Measurements from ENCODE around the gene ATP11B. TPM values are rescaled to one million over a fixed set of nuclear protein-coding genes. Genes with fewer than 3 reads are reported as not detected.

The ATP11B gene
- total RNA-seq, 1 experiment from 2014 or later = 167 TPM

- Histone ChIP-seq H3K36me3 (ENCODE audit: insufficient read depth, low read length) (no peaks in the 10 kb centered on the region), H3K27ac (ENCODE audit: low read length) (no peak overlapping the region), H3K79me2 (ENCODE audit: low read length) (no peaks in the 10 kb centered on the region), H3K9me2 (replicated peaks; ENCODE audit: insufficient read depth, low read length) (no peaks in the 10 kb centered on the region), H3K9ac (ENCODE audit: low read length) (no peak overlapping the region), H3K4me3 (ENCODE audit: low read length) (no peak overlapping the region), H3K27me3 (ENCODE audit: low read length) (no peaks in the 10 kb centered on the region), H3K4me2 (ENCODE audit: low read depth, low read length, poor library complexity, severe bottlenecking) (no peak overlapping the region), H4K20me1 (ENCODE audit: insufficient read depth, low read depth, low read length) (no peaks in the 10 kb centered on the region), H3K9me3 (ENCODE audit: low read length) (no peaks in the 10 kb centered on the region), H3K4me1 (ENCODE audit: low read length) (peaks cover 22% of the 10 kb centered on the region), H2AFZ (ENCODE audit: low read length) (no peak overlapping the region)
- no peak for DNase-seq
These were observed 5.8 kb upstream of the ATP11B start for GRCh38 chr3:182787302-182788036.

- H3K36me3 ChIP-seq (ENCODE audit: insufficient read depth, low read length) = no peaks in the 10 kb centered on the region
- peaks cover 9% of the 10 kb centered on the region for H3K79me2 ChIP-seq (ENCODE audit: low read length)
- no peaks in the 10 kb centered on the region for H3K9me3 ChIP-seq (ENCODE audit: low read length)
- H4K20me1 ChIP-seq (ENCODE audit: insufficient read depth, low read depth, low read length) = no peaks in the 10 kb centered on the region
- H3K27ac ChIP-seq (ENCODE audit: low read length) = no peak overlapping the region
- no peaks in the 10 kb centered on the region for H3K9me2 ChIP-seq (replicated peaks; ENCODE audit: insufficient read depth, low read length)
- no peak overlapping the region for H3K4me2 ChIP-seq (ENCODE audit: low read depth, low read length, poor library complexity, severe bottlenecking)
- H3K27me3 ChIP-seq (ENCODE audit: low read length) = no peaks in the 10 kb centered on the region
- peaks cover 22% of the 10 kb centered on the region for H3K4me1 ChIP-seq (ENCODE audit: low read length)
- H3K4me3 ChIP-seq (ENCODE audit: low read length) = no peak overlapping the region
- 0 out of 2 replicates have a peak overlapping the region, but pooled peaks have one; percentile 12 for H3K9ac ChIP-seq (ENCODE audit: low read length)
- no peak for DNase-seq
- H2AFZ ChIP-seq (ENCODE audit: low read length) = peak overlapping the region; percentile 37; the same call in 1 of the 2 replicates
These were observed 3.9 kb upstream of the ATP11B start for GRCh38 chr3:182789371-182789770.

- Histone ChIP-seq H3K27me3 (ENCODE audit: low read length) (no peaks in the 10 kb centered on the region), H3K4me1 (ENCODE audit: low read length) (peaks cover 29% of the 10 kb centered on the region), H3K4me3 (ENCODE audit: low read length) (no peak overlapping the region), H3K4me2 (ENCODE audit: low read depth, low read length, poor library complexity, severe bottlenecking) (no peak overlapping the region), H3K9me2 (replicated peaks; ENCODE audit: insufficient read depth, low read length) (no peaks in the 10 kb centered on the region), H3K36me3 (ENCODE audit: insufficient read depth, low read length) (no peaks in the 10 kb centered on the region), H3K27ac (ENCODE audit: low read length) (no peak overlapping the region), H3K9ac (ENCODE audit: low read length) (no peak overlapping the region), H3K9me3 (ENCODE audit: low read length) (no peaks in the 10 kb centered on the region), H2AFZ (ENCODE audit: low read length) (no peak overlapping the region), H4K20me1 (ENCODE audit: insufficient read depth, low read depth, low read length) (no peaks in the 10 kb centered on the region), H3K79me2 (ENCODE audit: low read length) (peaks cover 21% of the 10 kb centered on the region)
- no peak for DNase-seq
These were observed 2.7 kb upstream of the ATP11B start for GRCh38 chr3:182790612-182791011.

GRCh38 chr3:182793663-182794454 is 555 bp downstream of the ATP11B start:
- Histone ChIP-seq H2AFZ (ENCODE audit: low read length) (0 out of 2 replicates have a peak overlapping the region, but pooled peaks have one; percentile 53), H3K79me2 (ENCODE audit: low read length) (peaks cover 53% of the 10 kb centered on the region), H3K27ac (ENCODE audit: low read length) (peak overlapping the region; percentile 82), H3K27me3 (ENCODE audit: low read length) (no peaks in the 10 kb centered on the region), H3K4me2 (ENCODE audit: low read depth, low read length, poor library complexity, severe bottlenecking) (peak overlapping the region; percentile 88), H3K9me2 (replicated peaks; ENCODE audit: insufficient read depth, low read length) (no peaks in the 10 kb centered on the region), H3K4me1 (ENCODE audit: low read length) (peaks cover 46% of the 10 kb centered on the region), H3K36me3 (ENCODE audit: insufficient read depth, low read length) (peaks cover 10% of the 10 kb centered on the region; the same call in 1 of the 2 replicates), H3K9me3 (ENCODE audit: low read length) (no peaks in the 10 kb centered on the region), H4K20me1 (ENCODE audit: insufficient read depth, low read depth, low read length) (no peaks in the 10 kb centered on the region), H3K9ac (ENCODE audit: low read length) (peak overlapping the region; percentile 95), H3K4me3 (ENCODE audit: low read length) (peak overlapping the region; percentile 80)
- DNase-seq = peak; percentile 83

- Histone ChIP-seq H3K9me2 (replicated peaks; ENCODE audit: insufficient read depth, low read length) (no peaks in the 10 kb centered on the region), H3K36me3 (ENCODE audit: insufficient read depth, low read length) (peaks cover 10% of the 10 kb centered on the region; the same call in 1 of the 2 replicates), H3K4me3 (ENCODE audit: low read length) (peak overlapping the region; percentile 80), H3K27ac (ENCODE audit: low read length) (peak overlapping the region; percentile 82), H3K79me2 (ENCODE audit: low read length) (peaks cover 62% of the 10 kb centered on the region), H3K4me1 (ENCODE audit: low read length) (peaks cover 39% of the 10 kb centered on the region), H3K9me3 (ENCODE audit: low read length) (no peaks in the 10 kb centered on the region), H3K4me2 (ENCODE audit: low read depth, low read length, poor library complexity, severe bottlenecking) (peak overlapping the region; percentile 88), H2AFZ (ENCODE audit: low read length) (0 out of 2 replicates have a peak overlapping the region, but pooled peaks have one; percentile 23), H3K9ac (ENCODE audit: low read length) (peak overlapping the region; percentile 95), H4K20me1 (ENCODE audit: insufficient read depth, low read depth, low read length) (no peaks in the 10 kb centered on the region), H3K27me3 (ENCODE audit: low read length) (no peaks in the 10 kb centered on the region)
- DNase-seq = peak; percentile 63
These were observed 1.4 kb downstream of the ATP11B start for GRCh38 chr3:182794455-182795388.

- H3K9ac ChIP-seq (ENCODE audit: low read length) = peak overlapping the region; percentile 95
- H3K9me2 ChIP-seq (replicated peaks; ENCODE audit: insufficient read depth, low read length) = no peaks in the 10 kb centered on the region
- peaks cover 10% of the 10 kb centered on the region; the same call in 1 of the 2 replicates for H3K36me3 ChIP-seq (ENCODE audit: insufficient read depth, low read length)
- peaks cover 68% of the 10 kb centered on the region for H3K79me2 ChIP-seq (ENCODE audit: low read length)
- H3K27ac ChIP-seq (ENCODE audit: low read length) = peak overlapping the region; percentile 82
- H4K20me1 ChIP-seq (ENCODE audit: insufficient read depth, low read depth, low read length) = no peaks in the 10 kb centered on the region
- H3K4me2 ChIP-seq (ENCODE audit: low read depth, low read length, poor library complexity, severe bottlenecking) = peak overlapping the region; percentile 88
- H2AFZ ChIP-seq (ENCODE audit: low read length) = 0 out of 2 replicates have a peak overlapping the region, but pooled peaks have one; percentile 23
- H3K4me1 ChIP-seq (ENCODE audit: low read length) = peaks cover 39% of the 10 kb centered on the region
- no peaks in the 10 kb centered on the region for H3K9me3 ChIP-seq (ENCODE audit: low read length)
- peak overlapping the region; percentile 80 for H3K4me3 ChIP-seq (ENCODE audit: low read length)
- no peaks in the 10 kb centered on the region for H3K27me3 ChIP-seq (ENCODE audit: low read length)
- DNase-seq = peak; percentile 84
These were observed 2.1 kb downstream of the ATP11B start for GRCh38 chr3:182795389-182795782.

GRCh38 chr3:182796310-182796709 is 3.0 kb downstream of the ATP11B start:
- Histone ChIP-seq H3K9me2 (replicated peaks; ENCODE audit: insufficient read depth, low read length) (no peaks in the 10 kb centered on the region), H3K36me3 (ENCODE audit: insufficient read depth, low read length) (peaks cover 10% of the 10 kb centered on the region; the same call in 1 of the 2 replicates), H3K9me3 (ENCODE audit: low read length) (no peaks in the 10 kb centered on the region), H3K79me2 (ENCODE audit: low read length) (peaks cover 77% of the 10 kb centered on the region), H4K20me1 (ENCODE audit: insufficient read depth, low read depth, low read length) (no peaks in the 10 kb centered on the region), H3K27ac (ENCODE audit: low read length) (peak overlapping the region; percentile 82), H3K27me3 (ENCODE audit: low read length) (no peaks in the 10 kb centered on the region), H3K9ac (ENCODE audit: low read length) (no peak overlapping the region), H3K4me3 (ENCODE audit: low read length) (peak overlapping the region; percentile 80; the same call in 1 of the 2 replicates), H2AFZ (ENCODE audit: low read length) (no peak overlapping the region), H3K4me2 (ENCODE audit: low read depth, low read length, poor library complexity, severe bottlenecking) (peak overlapping the region; percentile 88), H3K4me1 (ENCODE audit: low read length) (peaks cover 43% of the 10 kb centered on the region)
- DNase-seq = no peak
